ENCODE data around the gene ABCE1.

Gene ABCE1

GRCh38 chr4:145093638-145094037, 4.5 kb upstream of the ABCE1 start:
- Histone ChIP-seq H3K36me3 (peaks cover 63 to 79% (median 74%) of the 10 kb centered on the region in 11 experiments), H3K27ac (no peak overlapping the region), H3K27me3 (no peaks in the 10 kb centered on the region), H3K4me2 (no peak overlapping the region), H3K4me1 (peaks cover 10 to 37% (median 16%) of the 10 kb centered on the region in 10 experiments), H4K20me1 (peaks cover 0 to 17% (median 0%) of the 10 kb centered on the region in 11 experiments; a peak in 3 of 22 replicates), H3K9me3 (replicated peaks in 1 of 11) (peaks cover 14 to 25% (median 19%) of the 10 kb centered on the region in 11 experiments), H3K9ac (no peak overlapping the region), H3K4me3 (no peak overlapping the region)
- no peak for TF ChIP-seq Cebpa-rat (IDR thresholded peaks at IDR 0.05)

GRCh38 chr4:145097331-145097820, 735 bp upstream of the ABCE1 start:
- Histone ChIP-seq H3K27ac (peak overlapping the region; percentile 91 to 99 (median 95)), H3K4me2 (peak overlapping the region; percentile 79 to 97 (median 89)), H3K27me3 (no peaks in the 10 kb centered on the region), H3K4me1 (peaks cover 28 to 50% (median 41%) of the 10 kb centered on the region in 10 experiments), H3K9ac (peak overlapping the region; percentile 90 to 99 (median 93)), H4K20me1 (peaks cover 0 to 41% (median 27%) of the 10 kb centered on the region in 11 experiments; a peak in 17 of 22 replicates), H3K4me3 (peak overlapping the region; percentile 69 to 96 (median 88)), H3K9me3 (replicated peaks in 1 of 11) (peaks cover 14 to 25% (median 19%) of the 10 kb centered on the region in 11 experiments), H3K36me3 (peaks cover 35 to 66% (median 51%) of the 10 kb centered on the region in 11 experiments)
- no peak for TF ChIP-seq Cebpa-rat (IDR thresholded peaks at IDR 0.05)

- Histone ChIP-seq H3K9me3 (replicated peaks in 1 of 11) (peaks cover 11 to 18% (median 15%) of the 10 kb centered on the region in 11 experiments), H4K20me1 (peaks cover 2 to 53% (median 40%) of the 10 kb centered on the region in 11 experiments; a peak in 20 of 22 replicates), H3K4me3 (peak overlapping the region; percentile 69 to 96 (median 88)), H3K4me1 (peaks cover 37 to 63% (median 54%) of the 10 kb centered on the region in 10 experiments), H3K9ac (peak overlapping the region; percentile 90 to 99 (median 93)), H3K27me3 (no peaks in the 10 kb centered on the region), H3K4me2 (peak overlapping the region; percentile 68 to 95 (median 85)), H3K27ac (peak overlapping the region; percentile 91 to 99 (median 95)), H3K36me3 (peaks cover 23 to 65% (median 44%) of the 10 kb centered on the region in 11 experiments)
- no peak for TF ChIP-seq Cebpa-rat (IDR thresholded peaks at IDR 0.05)
Measured at GRCh38 chr4:145098675-145099037, 545 bp downstream of the ABCE1 start.

GRCh38 chr4:145099653-145100052, 1.5 kb downstream of the ABCE1 start:
- Histone ChIP-seq H3K4me2 (peak overlapping the region; percentile 68 to 95 (median 85)), H3K36me3 (peaks cover 14 to 65% (median 42%) of the 10 kb centered on the region in 11 experiments), H3K27ac (peak overlapping the region; percentile 91 to 99 (median 95); a peak in 21 of 22 replicates), H3K4me3 (peak overlapping the region; percentile 69 to 96 (median 88)), H3K9me3 (replicated peaks in 1 of 11) (peaks cover under 1 to 8% (median 5%) of the 10 kb centered on the region in 11 experiments; a peak in 16 of 22 replicates), H3K9ac (peak overlapping the region; percentile 90 to 99 (median 93)), H3K4me1 (peaks cover 38 to 70% (median 56%) of the 10 kb centered on the region in 10 experiments), H3K27me3 (no peaks in the 10 kb centered on the region), H4K20me1 (peaks cover 7 to 63% (median 47%) of the 10 kb centered on the region in 11 experiments; a peak in 20 of 22 replicates)
- no peak for TF ChIP-seq Cebpa-rat (IDR thresholded peaks at IDR 0.05)

GRCh38 chr4:145101091-145101490, 3.0 kb downstream of the ABCE1 start:
- Histone ChIP-seq H3K36me3 (peaks cover 13 to 65% (median 41%) of the 10 kb centered on the region in 11 experiments; a peak in 20 of 22 replicates), H3K4me1 (peaks cover 38 to 66% (median 54%) of the 10 kb centered on the region in 10 experiments), H3K27ac (no peak overlapping the region), H3K9ac (no peak overlapping the region), H3K27me3 (no peaks in the 10 kb centered on the region), H4K20me1 (peaks cover 7 to 78% (median 51%) of the 10 kb centered on the region in 11 experiments; a peak in 20 of 22 replicates), H3K4me3 (no peak overlapping the region), H3K9me3 (replicated peaks in 1 of 11) (no peaks in the 10 kb centered on the region), H3K4me2 (peak overlapping the region; percentile 68 to 92 (median 83); a peak in 21 of 22 replicates)
- TF ChIP-seq Cebpa-rat (IDR thresholded peaks at IDR 0.05) = no peak

GRCh38 chr4:145102619-145103018, 4.5 kb downstream of the ABCE1 start:
- peaks cover 28 to 77% (median 56%) of the 10 kb centered on the region in 11 experiments; a peak in 21 of 22 replicates for H3K36me3 ChIP-seq
- no peaks in the 10 kb centered on the region for H3K27me3 ChIP-seq
- peaks cover 8 to 86% (median 66%) of the 10 kb centered on the region in 11 experiments; a peak in 20 of 22 replicates for H4K20me1 ChIP-seq
- peaks cover 30 to 58% (median 42%) of the 10 kb centered on the region in 10 experiments for H3K4me1 ChIP-seq
- TF ChIP-seq Cebpa-rat (IDR thresholded peaks at IDR 0.05) = no peak
- peak overlapping the region in 4 of 11 experiments; percentile 3 to 71 (median 56); a peak in 6 of 22 replicates for H3K27ac ChIP-seq
- no peaks in the 10 kb centered on the region for H3K9me3 ChIP-seq (replicated peaks in 1 of 11)
- 0 out of 22 replicates have a peak overlapping the region, but pooled peaks of 1 of the 11 experiments have one; percentile 23 for H3K9ac ChIP-seq
- H3K4me2 ChIP-seq = peak overlapping the region; percentile 68 to 92 (median 83)
- no peak overlapping the region for H3K4me3 ChIP-seq

- Histone ChIP-seq H3K9ac (peak overlapping the region in 4 of 11 experiments; percentile 20 to 62 (median 44); a peak in 5 of 22 replicates), H3K36me3 (peaks cover 36 to 85% (median 65%) of the 10 kb centered on the region in 11 experiments), H3K4me1 (peaks cover 30 to 64% (median 42%) of the 10 kb centered on the region in 10 experiments), H3K4me3 (0 out of 20 replicates have a peak overlapping the region, but pooled peaks of 1 of the 10 experiments have one; percentile 23), H3K27ac (peak overlapping the region in 5 of 11 experiments; percentile 6 to 71 (median 52); a peak in 6 of 22 replicates), H3K9me3 (replicated peaks in 1 of 11) (no peaks in the 10 kb centered on the region), H3K4me2 (peak overlapping the region; percentile 31 to 92 (median 81); a peak in 18 of 22 replicates), H3K27me3 (no peaks in the 10 kb centered on the region), H4K20me1 (peaks cover 8 to 95% (median 74%) of the 10 kb centered on the region in 11 experiments; a peak in 20 of 22 replicates)
- no peak for TF ChIP-seq Cebpa-rat (IDR thresholded peaks at IDR 0.05)
Measured at GRCh38 chr4:145103496-145103895, 5.4 kb downstream of the ABCE1 start.

GRCh38 chr4:145107126-145107525, 9.0 kb downstream of the ABCE1 start:
- H3K4me3 ChIP-seq = no peak overlapping the region
- no peak overlapping the region for H3K27ac ChIP-seq
- no peaks in the 10 kb centered on the region for H3K27me3 ChIP-seq
- H4K20me1 ChIP-seq = peaks cover 8 to 96% (median 58%) of the 10 kb centered on the region in 11 experiments; a peak in 20 of 22 replicates
- H3K9me3 ChIP-seq (replicated peaks in 1 of 11) = no peaks in the 10 kb centered on the region
- no peak overlapping the region for H3K4me2 ChIP-seq
- H3K9ac ChIP-seq = no peak overlapping the region
- H3K36me3 ChIP-seq = peaks cover 72 to 99% (median 81%) of the 10 kb centered on the region in 11 experiments
- no peak for TF ChIP-seq Cebpa-rat (IDR thresholded peaks at IDR 0.05)
- peaks cover 13 to 34% (median 16%) of the 10 kb centered on the region in 10 experiments for H3K4me1 ChIP-seq

- Histone ChIP-seq H3K9me3 (replicated peaks in 1 of 11) (no peaks in the 10 kb centered on the region), H3K4me2 (no peak overlapping the region), H3K4me1 (peaks cover 3 to 24% (median 6%) of the 10 kb centered on the region in 10 experiments; a peak in 18 of 20 replicates), H3K27ac (no peak overlapping the region), H3K27me3 (no peaks in the 10 kb centered on the region), H4K20me1 (peaks cover 4 to 96% (median 54%) of the 10 kb centered on the region in 11 experiments; a peak in 20 of 22 replicates), H3K9ac (no peak overlapping the region), H3K4me3 (no peak overlapping the region), H3K36me3 (peaks cover 82 to 100% (median 91%) of the 10 kb centered on the region in 11 experiments)
- no peak for TF ChIP-seq Cebpa-rat (IDR thresholded peaks at IDR 0.05)
Measured at GRCh38 chr4:145108128-145108527, 10.0 kb downstream of the ABCE1 start.
